HG03354 (cell line): Measurements from ENCODE around the gene GPR27.

Experiments used
- ATAC-seq: cut with Tn5 transposase; IDR thresholded peaks from one replicate; pipeline ENCODE4 v1.9.1; 2021; ENCODE audit warnings: mild to moderate bottlenecking; ENCODE audit not compliant: unreplicated experiment, poor library complexity, severe bottlenecking

GPR27 gene

GRCh38 chr3:71753701-71754609 lies at the start of gene GPR27:
Gene GPR27, plus strand, starts transcription at chr3:71753855. Its CDS starts 195 bp downstream, at chr3:71754050.
- ATAC-seq: no peak

GRCh38 chr3:71704915-71705314 lies 48.7 kb upstream of the GPR27 start:
- ATAC-seq: no peak

GRCh38 chr3:71705681-71706080 lies 48.0 kb upstream of the GPR27 start:
- ATAC-seq: no peak

GRCh38 chr3:71707595-71707994 lies 46.1 kb upstream of the GPR27 start:
- no peak for ATAC-seq

GRCh38 chr3:71708476-71709105 lies 45.1 kb upstream of the GPR27 start:
- no peak for ATAC-seq

- no peak for ATAC-seq
Observed at GRCh38 chr3:71709908-71710511, 43.6 kb upstream of the GPR27 start.

GRCh38 chr3:71710906-71711494 lies 42.7 kb upstream of the GPR27 start:
- no peak for ATAC-seq

- ATAC-seq: no peak
Observed at GRCh38 chr3:71713041-71713440, 40.6 kb upstream of the GPR27 start.

- no peak for ATAC-seq
Observed at GRCh38 chr3:71714595-71714994, 39.1 kb upstream of the GPR27 start.

- no peak for ATAC-seq
Observed at GRCh38 chr3:71718072-71718471, 35.6 kb upstream of the GPR27 start.

- ATAC-seq: no peak
Observed at GRCh38 chr3:71721002-71721401, 32.7 kb upstream of the GPR27 start.

- ATAC-seq: no peak
Observed at GRCh38 chr3:71721651-71722157, 32.0 kb upstream of the GPR27 start.

GRCh38 chr3:71722693-71723092 lies 31.0 kb upstream of the GPR27 start:
- no peak for ATAC-seq

GRCh38 chr3:71723452-71724170 lies 30.0 kb upstream of the GPR27 start:
- ATAC-seq: peak; percentile 57

GRCh38 chr3:71724171-71724453 lies 29.5 kb upstream of the GPR27 start:
- ATAC-seq: no peak

GRCh38 chr3:71724584-71725270 lies 28.9 kb upstream of the GPR27 start:
- peak; percentile 43 for ATAC-seq

- ATAC-seq: peak; percentile 49
Observed at GRCh38 chr3:71725271-71725991, 28.2 kb upstream of the GPR27 start, which contains the start of gene EIF4E3. Gene EIF4E3, minus strand, starts transcription at chr3:71725402. Its CDS starts 35 bp downstream, at chr3:71725367.

GRCh38 chr3:71726146-71726545 lies 27.5 kb upstream of the GPR27 start:
- no peak for ATAC-seq
